RKO (cell line): ENCODE results near the gene RAPGEF1.
A peak's percentile ranks its signal among the peaks of the same experiment; 100 is the strongest.
"Not testable (repeated sequence)": the region's sequence is repeated elsewhere in the genome, so short reads cannot be mapped to it uniquely, and the experiment has no call there.

ENCODE experiments used
- DNase-seq: peaks from one replicate; pipeline ENCODE4 v3.0.0-alpha.2; 2016; ENCODE audit warnings: low spot score

Gene RAPGEF1

GRCh38 chr9:131557855-131558548, 181.9 kb downstream of the RAPGEF1 start:
- no peak for DNase-seq

- no peak for DNase-seq
Measured at GRCh38 chr9:131555841-131556673, 183.8 kb downstream of the RAPGEF1 start.

- no peak for DNase-seq
Measured at GRCh38 chr9:131554843-131555351, 185.0 kb downstream of the RAPGEF1 start.

GRCh38 chr9:131554087-131554842, 185.6 kb downstream of the RAPGEF1 start:
- no peak for DNase-seq

- no peak for DNase-seq
Measured at GRCh38 chr9:131552030-131552429, 187.8 kb downstream of the RAPGEF1 start.

- DNase-seq = not testable (repeated sequence)
Measured at GRCh38 chr9:131550465-131550864, 189.4 kb downstream of the RAPGEF1 start.

- not testable (repeated sequence) for DNase-seq
Measured at GRCh38 chr9:131549186-131549585, 190.7 kb downstream of the RAPGEF1 start.

- DNase-seq = no peak
Measured at GRCh38 chr9:131546336-131547084, 193.4 kb downstream of the RAPGEF1 start.

- no peak for DNase-seq
Measured at GRCh38 chr9:131545786-131546335, 194.0 kb downstream of the RAPGEF1 start.

- no peak for DNase-seq
Measured at GRCh38 chr9:131545003-131545785, 194.7 kb downstream of the RAPGEF1 start, which contains the start of gene PRRT1B. Gene PRRT1B (plus strand): TSS chr9:131545523. CDS start chr9:131545616, 93 bp downstream.

GRCh38 chr9:131543141-131543540, 196.7 kb downstream of the RAPGEF1 start:
- no peak for DNase-seq

GRCh38 chr9:131539223-131539923, 200.5 kb downstream of the RAPGEF1 start:
- DNase-seq = no peak

GRCh38 chr9:131537946-131538345, 201.9 kb downstream of the RAPGEF1 start:
- no peak for DNase-seq

- no peak for DNase-seq
Measured at GRCh38 chr9:131534721-131535237, 205.1 kb downstream of the RAPGEF1 start.

- DNase-seq = peak; percentile 92
Measured at GRCh38 chr9:131530920-131531832, 208.7 kb downstream of the RAPGEF1 start, which contains the start of gene UCK1. Gene UCK1 (minus strand): TSS chr9:131531263. CDS start chr9:131531174, 89 bp downstream.

GRCh38 chr9:131530546-131530919, 209.3 kb downstream of the RAPGEF1 start:
- peak; percentile 60 for DNase-seq

- peak; percentile 43 for DNase-seq
Measured at GRCh38 chr9:131529597-131530545, 210.0 kb downstream of the RAPGEF1 start.
